DMS79 (cell line): Measurements from ENCODE around the gene GNE.

Experiments used
- DNase-seq: peaks from one replicate; lab custom pipeline; 2025; lab: John Stamatoyannopoulos, UW

The GNE gene

GRCh38 chr9:36169166-36169565 is 89.1 kb downstream of the GNE start, which contains the start of gene CCIN:
Gene CCIN (plus strand): TSS chr9:36169388. CDS start chr9:36169503, 115 bp downstream.
- no peak for DNase-seq

GRCh38 chr9:36166168-36166927 is 91.9 kb downstream of the GNE start:
- peak; percentile 31 for DNase-seq

GRCh38 chr9:36165826-36166167 is 92.5 kb downstream of the GNE start:
- no peak for DNase-seq

GRCh38 chr9:36164989-36165388 is 93.3 kb downstream of the GNE start:
- DNase-seq: no peak
